ENCODE measurements around the gene GLB1L. TPM values are rescaled to one million over a fixed set of nuclear protein-coding genes. Genes with fewer than 3 reads are reported as not detected.

Gene GLB1L
- polyA plus RNA-seq, 1 of the 3 experiments (the other 2 are of a cell fraction) = 11.7 TPM

DNA sequence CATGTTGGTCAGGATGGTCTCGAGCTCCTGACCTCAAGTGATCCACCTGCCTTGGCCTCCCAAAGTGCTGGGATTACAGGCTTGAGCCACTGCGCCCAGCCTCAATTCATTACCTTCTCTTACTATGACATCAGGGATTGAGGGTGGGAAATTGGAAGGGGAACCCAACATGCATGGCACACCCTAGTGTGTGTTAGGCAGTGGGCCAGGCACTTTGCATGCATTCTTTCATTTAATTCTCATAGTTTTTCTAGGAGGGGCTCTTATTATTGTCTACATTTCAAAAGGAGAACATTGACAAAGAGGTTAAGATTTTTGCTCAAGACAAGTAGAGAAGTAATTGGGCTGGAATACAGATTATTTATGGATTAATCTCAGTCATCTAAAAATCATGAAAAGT lies 23.1 kb upstream of the GLB1L start:
- POLR2A ChIA-PET = interaction anchor here (0.6 kb wide), 1 partner anchor 102 kb away, joined by 3 read pairs; no protein-coding TSS in a partner anchor
- Histone ChIP-seq H3K27me3 (ENCODE audit: insufficient read depth) (peaks cover under 1% of the 10 kb centered on the region; the same call in 1 of the 2 replicates), H3K27ac (ENCODE audit: low read depth in 2 of 2, low read length in 1 of 2) (no peak overlapping the region), H3K9me3 (no peaks in the 10 kb centered on the region), H3K79me2 (ENCODE audit: insufficient read depth) (no peaks in the 10 kb centered on the region), H3K4me1 (ENCODE audit: control insufficient read depth in 1 of 2, insufficient read depth in 2 of 2, low read depth in 1 of 2, low read length in 1 of 2) (peaks cover 0 to 14% of the 10 kb centered on the region in 2 experiments; a peak in 1 of 4 replicates), H3K9ac (no peak overlapping the region), H2AFZ (ENCODE audit: low read depth) (no peak overlapping the region), H3K36me3 (replicated peaks in 1 of 2; ENCODE audit: control insufficient read depth in 1 of 2, insufficient read depth in 2 of 2, low read length in 1 of 2) (no peaks in the 10 kb centered on the region), H4K20me1 (ENCODE audit: insufficient read depth) (no peaks in the 10 kb centered on the region), H3F3A (replicated peaks; ENCODE audit: insufficient read depth) (no peaks in the 10 kb centered on the region), H3K4me3 (ENCODE audit: low read depth in 2 of 2, low read length in 1 of 2) (no peak overlapping the region), H3K9me2 (no peaks in the 10 kb centered on the region), H3K4me2 (no peak overlapping the region)
- no peak for DNase-seq
- 68% methylated on average over 2 of the region's 2 CpGs for WGBS (ENCODE audit: low lambda C conversion rate)
- TF ChIP-seq MEF2A (IDR thresholded peaks at IDR 0.05; ENCODE audit: borderline replicate concordance, low read depth) (no peak), ELF1 (IDR thresholded peaks at IDR 0.05) (no peak), FOXM1 (IDR thresholded peaks at IDR 0.05; ENCODE audit: low read depth) (no peak), SMC3 (IDR thresholded peaks at IDR 0.05; ENCODE audit: low read depth, low read length) (no peak), TCF12 (IDR thresholded peaks at IDR 0.05) (no peak)
- TF ChIP-seq, protein P1, sequence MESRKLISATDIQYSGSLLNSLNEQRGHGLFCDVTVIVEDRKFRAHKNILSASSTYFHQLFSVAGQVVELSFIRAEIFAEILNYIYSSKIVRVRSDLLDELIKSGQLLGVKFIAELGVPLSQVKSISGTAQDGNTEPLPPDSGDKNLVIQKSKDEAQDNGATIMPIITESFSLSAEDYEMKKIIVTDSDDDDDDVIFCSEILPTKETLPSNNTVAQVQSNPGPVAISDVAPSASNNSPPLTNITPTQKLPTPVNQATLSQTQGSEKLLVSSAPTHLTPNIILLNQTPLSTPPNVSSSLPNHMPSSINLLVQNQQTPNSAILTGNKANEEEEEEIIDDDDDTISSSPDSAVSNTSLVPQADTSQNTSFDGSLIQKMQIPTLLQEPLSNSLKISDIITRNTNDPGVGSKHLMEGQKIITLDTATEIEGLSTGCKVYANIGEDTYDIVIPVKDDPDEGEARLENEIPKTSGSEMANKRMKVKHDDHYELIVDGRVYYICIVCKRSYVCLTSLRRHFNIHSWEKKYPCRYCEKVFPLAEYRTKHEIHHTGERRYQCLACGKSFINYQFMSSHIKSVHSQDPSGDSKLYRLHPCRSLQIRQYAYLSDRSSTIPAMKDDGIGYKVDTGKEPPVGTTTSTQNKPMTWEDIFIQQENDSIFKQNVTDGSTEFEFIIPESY (IDR thresholded peaks at IDR 0.05; ENCODE audit: borderline replicate concordance, low read depth) = no peak
- TF ChIP-seq, protein P2, sequence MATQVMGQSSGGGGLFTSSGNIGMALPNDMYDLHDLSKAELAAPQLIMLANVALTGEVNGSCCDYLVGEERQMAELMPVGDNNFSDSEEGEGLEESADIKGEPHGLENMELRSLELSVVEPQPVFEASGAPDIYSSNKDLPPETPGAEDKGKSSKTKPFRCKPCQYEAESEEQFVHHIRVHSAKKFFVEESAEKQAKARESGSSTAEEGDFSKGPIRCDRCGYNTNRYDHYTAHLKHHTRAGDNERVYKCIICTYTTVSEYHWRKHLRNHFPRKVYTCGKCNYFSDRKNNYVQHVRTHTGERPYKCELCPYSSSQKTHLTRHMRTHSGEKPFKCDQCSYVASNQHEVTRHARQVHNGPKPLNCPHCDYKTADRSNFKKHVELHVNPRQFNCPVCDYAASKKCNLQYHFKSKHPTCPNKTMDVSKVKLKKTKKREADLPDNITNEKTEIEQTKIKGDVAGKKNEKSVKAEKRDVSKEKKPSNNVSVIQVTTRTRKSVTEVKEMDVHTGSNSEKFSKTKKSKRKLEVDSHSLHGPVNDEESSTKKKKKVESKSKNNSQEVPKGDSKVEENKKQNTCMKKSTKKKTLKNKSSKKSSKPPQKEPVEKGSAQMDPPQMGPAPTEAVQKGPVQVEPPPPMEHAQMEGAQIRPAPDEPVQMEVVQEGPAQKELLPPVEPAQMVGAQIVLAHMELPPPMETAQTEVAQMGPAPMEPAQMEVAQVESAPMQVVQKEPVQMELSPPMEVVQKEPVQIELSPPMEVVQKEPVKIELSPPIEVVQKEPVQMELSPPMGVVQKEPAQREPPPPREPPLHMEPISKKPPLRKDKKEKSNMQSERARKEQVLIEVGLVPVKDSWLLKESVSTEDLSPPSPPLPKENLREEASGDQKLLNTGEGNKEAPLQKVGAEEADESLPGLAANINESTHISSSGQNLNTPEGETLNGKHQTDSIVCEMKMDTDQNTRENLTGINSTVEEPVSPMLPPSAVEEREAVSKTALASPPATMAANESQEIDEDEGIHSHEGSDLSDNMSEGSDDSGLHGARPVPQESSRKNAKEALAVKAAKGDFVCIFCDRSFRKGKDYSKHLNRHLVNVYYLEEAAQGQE (IDR thresholded peaks at IDR 0.05; ENCODE audit: low read depth, low read length) = no peak
- TF ChIP-seq, protein P3, sequence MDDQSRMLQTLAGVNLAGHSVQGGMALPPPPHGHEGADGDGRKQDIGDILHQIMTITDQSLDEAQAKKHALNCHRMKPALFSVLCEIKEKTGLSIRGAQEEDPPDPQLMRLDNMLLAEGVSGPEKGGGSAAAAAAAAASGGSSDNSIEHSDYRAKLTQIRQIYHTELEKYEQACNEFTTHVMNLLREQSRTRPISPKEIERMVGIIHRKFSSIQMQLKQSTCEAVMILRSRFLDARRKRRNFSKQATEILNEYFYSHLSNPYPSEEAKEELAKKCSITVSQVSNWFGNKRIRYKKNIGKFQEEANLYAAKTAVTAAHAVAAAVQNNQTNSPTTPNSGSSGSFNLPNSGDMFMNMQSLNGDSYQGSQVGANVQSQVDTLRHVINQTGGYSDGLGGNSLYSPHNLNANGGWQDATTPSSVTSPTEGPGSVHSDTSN (IDR thresholded peaks at IDR 0.05) = no peak
- TF ChIP-seq, protein P4, sequence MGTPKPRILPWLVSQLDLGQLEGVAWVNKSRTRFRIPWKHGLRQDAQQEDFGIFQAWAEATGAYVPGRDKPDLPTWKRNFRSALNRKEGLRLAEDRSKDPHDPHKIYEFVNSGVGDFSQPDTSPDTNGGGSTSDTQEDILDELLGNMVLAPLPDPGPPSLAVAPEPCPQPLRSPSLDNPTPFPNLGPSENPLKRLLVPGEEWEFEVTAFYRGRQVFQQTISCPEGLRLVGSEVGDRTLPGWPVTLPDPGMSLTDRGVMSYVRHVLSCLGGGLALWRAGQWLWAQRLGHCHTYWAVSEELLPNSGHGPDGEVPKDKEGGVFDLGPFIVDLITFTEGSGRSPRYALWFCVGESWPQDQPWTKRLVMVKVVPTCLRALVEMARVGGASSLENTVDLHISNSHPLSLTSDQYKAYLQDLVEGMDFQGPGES (IDR thresholded peaks at IDR 0.05; ENCODE audit: low read depth, low read length) = no peak
- CTCF ChIA-PET = interaction anchor here (3.4 to 5.9 kb wide), 2 partner anchors 10 to 27 kb away, joined by 24 to 62 read pairs; partner anchors contain the start of gene DNAJB2
